Parathyroid adenoma (tissue), 2 donors: ENCODE measurements around the gene FNDC1.
"Not testable (repeated sequence)": the region's sequence is repeated elsewhere in the genome, so short reads cannot be mapped to it uniquely, and the experiment has no call there.

Experiments
- H2AFZ ChIP-seq: fragments of 300-600 bp; sonication (generic); one replicate; pipeline ENCODE4 v1.7.0; 2017; ENCODE audit warnings: antibody characterized with exemption, mild to moderate bottlenecking
- H3K27ac ChIP-seq: fragments of 300-600 bp; sonication (generic); one replicate; pipeline ENCODE4 v1.7.0; 2017
- H3K27me3 ChIP-seq: fragments of 300-600 bp; sonication (generic); one replicate; pipeline ENCODE4 v1.7.0; 2017; ENCODE audit warnings: low read length; ENCODE audit not compliant: control insufficient read depth, insufficient read depth
- H3K36me3 ChIP-seq: fragments of 300-600 bp; sonication (generic); one replicate; pipeline ENCODE4 v1.7.0; 2017; ENCODE audit warnings: low read length; ENCODE audit not compliant: control insufficient read depth, insufficient read depth
- H3K4me1 ChIP-seq: fragments of 300-600 bp; sonication (generic); one replicate; pipeline ENCODE4 v1.7.0; 2017; ENCODE audit warnings: control low read depth
- H3K4me2 ChIP-seq: fragments of 300-600 bp; sonication (generic); one replicate; pipeline ENCODE4 v1.7.0; 2017; ENCODE audit warnings: low read length
- H3K4me3 ChIP-seq: fragments of 300-600 bp; sonication (generic); one replicate; pipeline ENCODE4 v1.7.0; 2017; ENCODE audit warnings: low read depth, low read length
- H3K79me2 ChIP-seq: fragments of 300-600 bp; sonication (generic); one replicate; pipeline ENCODE4 v1.7.0; 2017; ENCODE audit warnings: control low read depth
- H3K9ac ChIP-seq: fragments of 300-600 bp; sonication (generic); one replicate; pipeline ENCODE4 v1.7.0; 2017; ENCODE audit warnings: mild to moderate bottlenecking
- H3K9me3 ChIP-seq: fragments of 300-600 bp; sonication (generic); one replicate; pipeline ENCODE4 v1.7.0; 2017; ENCODE audit warnings: low read length; ENCODE audit not compliant: control insufficient read depth
- TF ChIP-seq, protein P1 (sequence below): fragments of 300-600 bp; sonication (generic); IDR thresholded peaks from one replicate; pipeline ENCODE4 v1.7.0; 2017; ENCODE audit warnings: antibody characterized with exemption, mild to moderate bottlenecking
- donor health status: primary hyperparathyroidism.

FNDC1 gene

DNA sequence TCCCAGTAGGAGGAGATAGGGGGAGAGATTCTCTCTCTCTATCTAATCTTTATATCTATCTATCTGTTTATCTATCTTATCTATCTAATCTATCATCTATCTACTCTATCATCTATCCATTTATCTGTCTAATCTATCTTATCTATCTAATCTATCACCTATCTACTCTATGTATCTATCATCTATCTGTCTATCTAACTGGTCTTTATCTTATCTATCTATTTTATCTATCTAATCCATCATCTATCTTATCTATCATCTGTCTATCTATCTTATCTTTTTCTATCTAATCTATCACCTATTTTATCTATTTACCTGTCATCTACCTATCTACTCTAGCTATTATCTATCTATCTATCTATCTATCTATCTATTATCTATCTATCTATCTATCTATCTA is 109.4 kb downstream of the FNDC1 start:
- no peaks in the 10 kb centered on the region for H3K36me3 ChIP-seq
- no peaks in the 10 kb centered on the region for H3K9me3 ChIP-seq
- no peaks in the 10 kb centered on the region for H3K4me1 ChIP-seq
- TF ChIP-seq, protein P1, sequence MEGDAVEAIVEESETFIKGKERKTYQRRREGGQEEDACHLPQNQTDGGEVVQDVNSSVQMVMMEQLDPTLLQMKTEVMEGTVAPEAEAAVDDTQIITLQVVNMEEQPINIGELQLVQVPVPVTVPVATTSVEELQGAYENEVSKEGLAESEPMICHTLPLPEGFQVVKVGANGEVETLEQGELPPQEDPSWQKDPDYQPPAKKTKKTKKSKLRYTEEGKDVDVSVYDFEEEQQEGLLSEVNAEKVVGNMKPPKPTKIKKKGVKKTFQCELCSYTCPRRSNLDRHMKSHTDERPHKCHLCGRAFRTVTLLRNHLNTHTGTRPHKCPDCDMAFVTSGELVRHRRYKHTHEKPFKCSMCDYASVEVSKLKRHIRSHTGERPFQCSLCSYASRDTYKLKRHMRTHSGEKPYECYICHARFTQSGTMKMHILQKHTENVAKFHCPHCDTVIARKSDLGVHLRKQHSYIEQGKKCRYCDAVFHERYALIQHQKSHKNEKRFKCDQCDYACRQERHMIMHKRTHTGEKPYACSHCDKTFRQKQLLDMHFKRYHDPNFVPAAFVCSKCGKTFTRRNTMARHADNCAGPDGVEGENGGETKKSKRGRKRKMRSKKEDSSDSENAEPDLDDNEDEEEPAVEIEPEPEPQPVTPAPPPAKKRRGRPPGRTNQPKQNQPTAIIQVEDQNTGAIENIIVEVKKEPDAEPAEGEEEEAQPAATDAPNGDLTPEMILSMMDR, result no peak
- H3K27me3 ChIP-seq, result no peaks in the 10 kb centered on the region
- no peak overlapping the region for H3K9ac ChIP-seq
- no peak overlapping the region for H3K4me3 ChIP-seq
- no peak overlapping the region for H2AFZ ChIP-seq
- H3K27ac ChIP-seq, result no peak overlapping the region
- H3K4me2 ChIP-seq, result no peak overlapping the region
- H3K79me2 ChIP-seq, result no peaks in the 10 kb centered on the region

DNA sequence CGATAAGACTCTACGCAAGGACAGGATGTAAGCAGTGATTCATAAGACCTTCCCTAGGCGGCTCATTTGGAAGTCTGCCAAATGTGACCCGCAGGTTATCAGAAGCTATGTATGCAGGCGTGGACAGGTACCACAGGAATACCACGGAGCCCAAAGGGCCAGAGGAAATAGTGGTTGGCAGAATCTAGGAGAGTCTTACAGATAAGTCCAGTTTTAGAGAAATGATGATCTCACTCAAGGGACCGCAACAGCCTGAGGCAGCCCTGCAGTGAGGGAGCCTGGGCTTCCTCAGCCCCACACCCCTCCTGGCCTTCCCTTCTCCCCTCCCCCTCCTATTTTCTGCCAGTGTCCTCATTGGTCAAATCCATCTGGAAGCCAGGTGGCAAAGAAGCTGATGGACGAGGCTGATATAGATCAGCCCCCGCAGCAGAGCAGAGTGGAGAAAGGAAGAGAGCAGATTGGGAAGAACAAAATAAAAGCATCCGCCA is 110.6 kb downstream of the FNDC1 start:
- H3K9ac ChIP-seq, result no peak overlapping the region
- no peak overlapping the region for H3K4me2 ChIP-seq
- no peak overlapping the region for H3K4me3 ChIP-seq
- H3K36me3 ChIP-seq, result no peaks in the 10 kb centered on the region
- H3K9me3 ChIP-seq, result no peaks in the 10 kb centered on the region
- H3K4me1 ChIP-seq, result no peaks in the 10 kb centered on the region
- no peaks in the 10 kb centered on the region for H3K27me3 ChIP-seq
- H3K27ac ChIP-seq, result no peak overlapping the region
- no peak overlapping the region for H2AFZ ChIP-seq
- H3K79me2 ChIP-seq, result no peaks in the 10 kb centered on the region
- TF ChIP-seq, protein P1, result no peak

DNA sequence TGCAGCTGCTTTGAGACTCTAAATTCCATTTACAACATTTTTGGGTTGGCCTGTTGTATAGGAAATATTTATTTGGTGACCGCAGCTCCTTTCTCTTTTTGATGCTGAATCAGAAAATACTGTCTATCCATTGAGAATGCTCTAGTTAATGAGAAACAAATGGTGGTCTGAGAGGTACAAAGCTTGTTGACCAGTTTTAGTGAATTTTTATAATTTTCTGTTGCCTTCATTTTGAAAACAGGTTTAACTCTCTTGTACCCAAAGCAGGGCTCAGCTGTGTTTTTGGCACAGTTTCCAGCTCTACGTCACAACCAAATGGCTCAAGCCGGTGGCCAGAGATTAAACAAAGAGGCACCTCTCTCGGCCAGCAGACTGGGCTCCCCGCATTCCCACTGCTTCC is 113.2 kb downstream of the FNDC1 start:
- Histone ChIP-seq H3K4me1 (no peaks in the 10 kb centered on the region), H3K9ac (no peak overlapping the region), H3K27ac (no peak overlapping the region), H3K36me3 (no peaks in the 10 kb centered on the region), H2AFZ (no peak overlapping the region), H3K27me3 (no peaks in the 10 kb centered on the region), H3K4me3 (no peak overlapping the region), H3K4me2 (no peak overlapping the region), H3K9me3 (no peaks in the 10 kb centered on the region), H3K79me2 (no peaks in the 10 kb centered on the region)
- TF ChIP-seq, protein P1, result no peak

DNA sequence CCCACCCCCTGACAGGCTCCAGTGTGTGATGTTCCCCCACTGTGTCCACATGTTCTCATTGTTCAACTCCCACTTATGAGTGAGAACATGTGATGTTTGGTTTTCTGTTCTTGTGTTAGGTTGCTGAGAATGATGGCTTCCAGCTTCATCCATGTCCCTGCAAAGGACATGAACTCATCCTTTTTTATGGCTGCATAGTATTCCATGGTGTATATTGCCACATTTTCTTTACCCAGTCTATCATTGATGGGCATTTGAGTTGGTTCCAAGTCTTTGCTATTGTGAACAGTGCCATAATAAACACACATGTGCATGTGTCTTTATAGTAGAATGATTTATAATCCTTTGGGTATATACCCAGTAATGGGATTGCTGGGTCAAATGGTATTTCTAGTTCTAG is 115.5 kb downstream of the FNDC1 start:
- H3K27me3 ChIP-seq, H3K36me3 ChIP-seq, H3K4me1 ChIP-seq, H2AFZ ChIP-seq, H3K4me2 ChIP-seq, H3K9ac ChIP-seq, H3K4me3 ChIP-seq, H3K9me3 ChIP-seq, H3K79me2 ChIP-seq, H3K27ac ChIP-seq: not testable (repeated sequence)

DNA sequence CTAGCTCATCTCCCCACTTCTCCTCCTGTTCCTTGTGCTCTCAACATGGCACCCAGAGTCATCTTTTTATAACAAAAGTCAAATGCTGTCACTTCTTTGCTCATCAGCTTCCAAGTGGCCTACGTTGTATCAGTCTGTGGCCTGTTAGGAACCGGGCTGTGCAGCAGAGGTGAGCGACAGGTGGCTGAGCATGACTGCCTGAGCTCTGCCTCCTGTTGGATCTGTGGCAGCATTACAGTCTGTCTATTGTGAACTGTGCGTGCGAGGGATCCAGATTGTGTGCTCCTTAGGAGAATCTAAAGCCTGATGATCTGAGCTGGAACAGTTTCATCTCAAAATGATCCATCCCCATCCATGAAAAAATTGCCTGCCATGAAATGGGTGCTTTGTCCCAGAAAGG is 129.6 kb downstream of the FNDC1 start:
- no peaks in the 10 kb centered on the region for H3K27me3 ChIP-seq
- no peak overlapping the region for H2AFZ ChIP-seq
- H3K4me1 ChIP-seq, result no peaks in the 10 kb centered on the region
- H3K9me3 ChIP-seq, result no peaks in the 10 kb centered on the region
- no peaks in the 10 kb centered on the region for H3K36me3 ChIP-seq
- TF ChIP-seq, protein P1, result no peak
- H3K79me2 ChIP-seq, result no peaks in the 10 kb centered on the region
- no peak overlapping the region for H3K4me2 ChIP-seq
- H3K4me3 ChIP-seq, result no peak overlapping the region
- H3K9ac ChIP-seq, result no peak overlapping the region
- H3K27ac ChIP-seq, result no peak overlapping the region
